Bone marrow (tissue), 2 donors: Measurements from ENCODE around the gene NECAB2.

Experiments
- DNase-seq, 2 donors: peaks; one replicate each; lab custom pipeline; 2025; lab: John Stamatoyannopoulos, UW

NECAB2 gene

GRCh38 chr16:83967091-83967490, 953 bp upstream of the NECAB2 start:
- DNase-seq = no peak

DNA sequence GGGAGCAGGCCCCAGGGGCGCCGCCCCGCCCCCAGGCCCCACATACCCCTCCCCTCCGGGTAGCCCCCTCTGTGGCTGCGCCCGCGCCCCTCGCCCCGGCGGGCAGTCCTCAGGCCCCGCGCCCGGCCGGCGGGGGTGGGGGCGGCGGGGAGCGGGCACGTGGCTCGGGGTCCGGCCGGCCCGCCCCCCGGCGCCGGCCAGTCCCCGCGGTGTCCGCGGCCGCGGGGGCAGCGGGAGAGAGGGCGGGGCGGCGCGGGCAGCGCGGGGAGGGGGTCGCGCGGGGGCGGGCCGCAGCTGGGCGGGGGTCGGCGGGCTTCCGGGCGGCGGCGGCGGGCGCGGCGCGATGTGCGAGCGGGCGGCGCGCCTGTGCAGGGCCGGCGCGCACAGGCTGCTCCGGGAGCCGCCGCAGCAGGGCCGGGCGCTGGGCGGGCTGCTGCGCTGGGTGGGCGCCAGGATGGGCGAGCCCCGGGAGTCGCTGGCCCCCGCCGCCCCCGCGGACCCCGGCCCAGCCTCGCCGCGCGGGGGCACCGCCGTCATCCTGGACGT, 335 bp downstream of the NECAB2 start:
- no peak for DNase-seq

DNA sequence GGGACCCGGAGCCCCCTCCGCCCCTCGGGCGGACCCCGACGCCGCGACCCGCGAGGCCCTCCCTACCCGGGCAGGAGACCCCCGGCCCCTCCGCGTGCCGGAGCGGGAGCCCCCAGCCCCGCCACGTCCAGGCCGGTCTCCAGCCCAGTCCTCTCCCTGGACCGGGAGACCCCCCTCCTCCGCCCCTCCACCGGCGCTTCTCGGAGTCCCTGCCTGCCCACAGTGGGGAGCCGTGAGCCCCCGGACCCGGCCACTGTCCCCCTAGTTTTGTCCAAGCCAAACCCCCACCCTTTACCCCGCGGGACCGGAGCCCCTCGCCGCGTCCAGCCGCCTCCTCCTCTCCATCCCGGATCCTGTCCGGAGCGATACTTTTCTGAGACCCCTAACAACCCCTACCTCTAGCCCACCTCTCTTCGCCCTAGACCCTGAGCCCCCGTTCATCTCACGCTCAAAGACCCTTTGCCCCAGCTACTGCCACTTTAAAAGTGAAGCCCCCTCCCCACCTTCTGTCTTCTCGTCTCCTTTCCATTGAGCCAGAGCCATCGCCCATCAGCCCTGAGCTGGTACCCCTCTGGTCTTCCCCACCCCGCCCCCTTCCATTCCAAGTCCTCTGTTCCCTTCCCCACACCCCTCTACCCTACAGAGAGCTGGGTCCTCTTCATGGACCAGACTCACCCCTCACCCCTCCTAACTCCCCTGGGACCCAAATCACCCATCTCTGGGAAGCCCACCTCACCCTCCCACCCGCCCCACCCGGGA, 1.0 kb downstream of the NECAB2 start:
- DNase-seq = no peak

- no peak for DNase-seq
Observed at GRCh38 chr16:83969771-83970429, 1.9 kb downstream of the NECAB2 start.

- no peak for DNase-seq
Observed at GRCh38 chr16:83970430-83970815, 2.4 kb downstream of the NECAB2 start.

DNA sequence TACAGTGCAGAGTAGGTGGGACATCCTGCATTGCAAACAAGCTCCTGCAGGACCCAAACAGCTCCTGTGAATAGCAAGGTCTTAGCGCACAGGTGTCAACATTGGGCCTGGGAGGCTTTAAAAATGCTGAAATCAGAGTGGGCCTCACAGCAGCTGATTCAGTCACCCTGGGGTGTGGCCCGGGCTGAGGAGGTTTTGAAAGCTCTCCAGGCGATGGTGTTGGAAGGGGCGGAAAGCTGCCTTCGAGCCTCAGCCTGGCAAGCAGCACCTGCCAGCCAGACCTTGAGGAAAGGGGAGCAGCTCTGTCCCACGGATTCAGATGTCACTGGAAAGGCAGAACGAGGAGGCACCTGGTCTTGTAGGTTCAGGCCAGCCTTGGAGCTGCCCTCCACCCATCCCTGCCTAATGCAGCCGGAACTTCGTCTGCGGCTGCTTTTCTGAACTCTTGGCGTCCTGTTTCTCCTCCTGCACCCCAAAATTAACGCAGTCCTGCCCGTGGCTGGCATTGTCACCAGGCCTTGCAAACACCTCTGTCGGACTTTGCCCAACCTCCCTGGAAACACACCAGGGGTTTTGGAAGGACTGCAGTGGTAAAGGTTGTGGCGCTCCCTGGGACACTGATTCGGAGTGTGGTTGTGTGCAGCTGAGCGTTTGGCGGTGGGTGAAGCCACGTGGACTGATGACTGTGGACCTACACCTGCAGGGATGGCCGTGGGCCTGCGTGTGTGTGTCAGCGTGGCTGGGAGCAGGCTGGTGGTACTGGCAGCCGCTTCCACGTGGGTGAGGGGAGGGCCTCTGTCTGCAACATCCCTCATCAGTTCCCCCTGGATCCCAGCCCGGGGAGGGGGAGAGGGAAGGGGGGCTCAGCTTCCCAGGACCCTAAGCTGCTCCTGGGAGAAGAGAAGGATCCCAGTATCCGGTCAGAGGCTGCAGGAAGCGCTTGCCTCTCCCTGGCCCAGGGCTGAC, 3.4 kb downstream of the NECAB2 start:
- DNase-seq = no peak

- DNase-seq = no peak
Observed at GRCh38 chr16:83972256-83973008, 4.4 kb downstream of the NECAB2 start.

DNA sequence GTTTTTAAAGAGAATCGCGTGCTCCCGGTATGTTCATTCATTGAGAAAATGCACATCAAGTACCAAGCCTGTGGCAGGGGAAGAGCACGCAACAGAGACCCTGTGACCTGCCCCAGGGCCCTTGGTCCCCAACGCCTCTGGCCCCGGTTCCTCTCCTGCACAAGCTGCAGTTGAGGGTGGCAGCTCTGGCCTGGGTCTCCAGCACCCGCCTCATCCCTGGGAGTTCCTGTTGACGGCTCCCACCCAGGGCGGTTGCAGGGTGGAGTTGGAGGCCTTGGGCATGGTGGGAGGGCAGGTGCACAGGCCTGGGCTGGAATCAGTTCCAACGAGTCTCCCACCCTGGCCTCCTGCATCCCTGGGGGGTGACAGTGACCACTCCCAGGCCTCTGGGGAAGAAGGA, 5.0 kb downstream of the NECAB2 start:
- no peak for DNase-seq

DNA sequence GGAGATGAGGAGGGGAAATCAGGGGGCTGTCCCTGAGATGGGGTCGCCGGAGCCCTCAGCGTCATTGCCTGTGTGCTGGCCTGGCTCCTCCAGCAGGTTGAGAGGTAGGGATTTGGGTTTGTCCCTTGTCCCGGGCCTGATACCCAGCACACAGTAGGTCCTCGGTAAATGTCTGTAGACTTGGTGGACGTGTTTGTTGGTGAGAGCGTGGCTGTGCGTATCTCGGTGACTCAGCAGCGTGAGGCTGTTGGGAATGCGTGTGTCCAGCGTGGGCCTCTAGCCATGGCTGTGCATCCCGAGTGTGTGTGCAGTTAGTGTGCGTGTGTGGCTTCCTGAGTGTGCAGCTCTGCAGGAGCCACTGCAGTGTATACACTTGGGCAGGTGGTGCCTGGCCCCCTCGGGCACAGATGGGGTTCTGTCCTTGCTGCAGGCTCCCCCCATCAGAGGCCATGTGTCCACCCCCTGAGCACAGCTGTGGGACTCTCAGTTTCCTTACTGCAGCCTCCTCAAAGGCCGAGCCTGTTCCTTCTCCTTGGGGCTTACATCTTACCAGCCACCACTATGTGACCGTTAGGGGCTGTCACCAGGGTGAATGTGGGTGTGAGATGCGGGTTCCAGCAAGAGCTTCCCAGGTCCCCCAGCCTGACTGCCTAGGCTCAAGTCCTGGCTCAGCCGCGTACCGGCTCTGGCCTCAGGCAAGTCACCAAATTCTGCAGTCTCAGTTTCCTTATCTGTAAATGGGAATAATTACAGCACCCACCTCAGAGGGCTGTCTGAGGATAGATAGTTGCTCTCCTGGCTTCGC, 5.7 kb downstream of the NECAB2 start:
- DNase-seq = no peak

DNA sequence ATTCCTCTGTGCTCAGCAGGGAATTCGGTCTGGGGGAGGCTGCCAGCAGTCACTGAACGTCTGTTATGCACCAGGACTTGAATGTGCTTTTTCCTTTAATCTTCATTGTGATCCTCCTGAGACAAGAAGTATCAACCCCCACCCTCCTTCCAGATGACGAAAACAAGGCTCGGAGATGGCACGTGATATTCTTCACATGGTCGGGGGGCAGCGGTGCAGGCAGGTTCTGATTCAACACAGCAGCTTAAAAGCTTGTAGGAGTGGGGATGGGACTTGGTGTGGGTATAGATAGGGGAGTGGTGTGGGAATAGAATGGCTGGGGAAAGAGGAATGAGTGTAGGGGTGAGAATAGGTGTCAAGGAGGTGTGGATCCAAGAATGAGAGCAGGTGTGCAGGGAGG, 6.4 kb downstream of the NECAB2 start:
- no peak for DNase-seq

- no peak for DNase-seq
Observed at GRCh38 chr16:83975590-83976260, 7.7 kb downstream of the NECAB2 start.

DNA sequence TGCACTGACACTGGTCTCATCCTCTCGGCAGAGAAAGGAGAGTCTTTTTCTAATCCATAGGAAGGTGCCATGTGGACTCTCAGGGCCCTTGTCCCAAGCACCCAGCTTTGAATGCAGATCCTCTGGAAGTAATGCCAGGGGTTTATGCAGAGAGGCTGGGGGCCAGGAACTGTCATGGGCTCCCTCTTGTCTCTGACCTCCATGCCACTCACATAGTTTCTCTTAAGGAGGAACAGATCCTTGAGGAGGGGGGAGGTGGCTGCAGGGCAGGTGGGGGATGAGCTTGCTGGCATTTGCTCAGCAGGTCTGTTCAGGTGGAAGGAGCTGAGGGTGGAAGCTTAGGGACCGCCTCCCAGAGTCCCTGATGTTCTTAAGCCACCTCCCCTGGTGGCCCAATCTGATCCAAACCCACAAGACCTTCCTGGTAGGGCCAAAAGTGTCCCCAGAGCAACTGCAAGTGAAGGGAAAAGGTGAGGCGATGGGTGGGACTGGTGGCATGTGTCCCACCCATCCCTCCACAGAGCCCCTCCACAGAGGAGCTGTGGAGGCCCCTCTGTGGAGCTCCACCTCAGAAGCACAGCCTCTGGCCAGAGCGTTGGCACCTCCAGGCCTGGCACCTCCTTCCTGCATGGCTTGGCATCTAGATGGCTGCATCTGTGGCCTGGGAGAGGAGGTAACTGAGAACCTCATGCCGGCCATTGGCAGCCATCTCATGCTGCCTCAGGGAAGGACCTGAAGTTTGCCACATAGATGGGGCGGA, 9.2 kb downstream of the NECAB2 start:
- no peak for DNase-seq

- no peak for DNase-seq
Observed at GRCh38 chr16:83978401-83978904, 10.4 kb downstream of the NECAB2 start.

- DNase-seq = no peak
Observed at GRCh38 chr16:83979441-83979840, 11.4 kb downstream of the NECAB2 start.

DNA sequence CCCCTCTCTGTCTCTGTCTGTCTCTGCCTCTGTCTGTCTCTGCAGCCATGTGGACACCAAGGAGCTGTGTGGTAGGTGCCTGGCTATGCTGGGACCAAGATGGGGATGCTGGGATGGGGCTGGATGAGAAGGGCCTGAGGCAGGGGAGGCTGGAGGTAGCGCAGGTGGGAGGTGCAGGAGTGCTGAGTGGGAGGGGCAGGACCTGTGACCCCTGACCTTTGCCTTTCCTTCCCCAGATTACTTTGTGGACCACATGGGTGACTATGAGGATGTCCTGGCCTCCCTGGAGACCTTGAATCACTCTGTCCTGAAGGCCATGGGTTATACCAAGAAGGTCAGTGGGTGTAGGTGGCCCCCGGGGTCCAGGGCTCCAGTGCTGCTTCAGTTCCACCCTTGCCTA, 12.8 kb downstream of the NECAB2 start:
- DNase-seq = no peak

- DNase-seq = no peak
Observed at GRCh38 chr16:83981799-83982198, 13.8 kb downstream of the NECAB2 start.

- no peak for DNase-seq
Observed at GRCh38 chr16:83983491-83983890, 15.4 kb downstream of the NECAB2 start.

- no peak for DNase-seq
Observed at GRCh38 chr16:83989300-83989699, 21.3 kb downstream of the NECAB2 start.

GRCh38 chr16:83990492-83990891, 22.4 kb downstream of the NECAB2 start:
- DNase-seq = no peak
